Activated B cell treated with CpG ODN at 0.5 μM for 24 hours (primary cell): ENCODE results near the gene FBN2. TPM values are rescaled to one million over a fixed set of nuclear protein-coding genes. Genes with fewer than 3 reads are reported as not detected.

Experiments
- ATAC-seq: fragments of 200-7000 bp; cut with Tn5 transposase; one replicate; pipeline ENCODE4 v1.10.0; 2021; ENCODE audit warnings: low read depth, mild to moderate bottlenecking, moderate library complexity
- CTCF ChIA-PET: fragments of 350-600 bp; sonication (Branson Sonifier 250); formaldehyde crosslinking; loops from one replicate; lab custom pipeline; 2021; ENCODE audit warnings: antibody characterized with exemption; lab: Charles Lee
- POLR2A ChIA-PET: fragments of 350-600 bp; sonication (Branson Sonifier 250); formaldehyde crosslinking; loops from one replicate; lab custom pipeline; 2021; ENCODE audit warnings: antibody characterized with exemption; lab: Charles Lee
- DNase-seq: peaks from one replicate; pipeline ENCODE4 v3.0.0; 2022
- H3K27ac Mint-ChIP-seq: one replicate; pipeline ENCODE4 v1.8.0; 2020; ENCODE audit warnings: mixed read lengths
- H3K27me3 Mint-ChIP-seq: one replicate; pipeline ENCODE4 v1.8.0; 2021; ENCODE audit warnings: mixed read lengths
- H3K36me3 Mint-ChIP-seq: one replicate; pipeline ENCODE4 v1.8.0; 2021; ENCODE audit warnings: low read depth, mixed read lengths
- H3K4me1 Mint-ChIP-seq: one replicate; pipeline ENCODE4 v1.8.0; 2021; ENCODE audit warnings: mixed read lengths
- H3K4me3 Mint-ChIP-seq: one replicate; pipeline ENCODE4 v1.8.0; 2020; ENCODE audit warnings: mild to moderate bottlenecking, mixed read lengths
- H3K9me3 Mint-ChIP-seq: one replicate; pipeline ENCODE4 v1.8.0; 2020; ENCODE audit warnings: mixed read lengths
- CTCF ChIP-seq: fragments of 200-600 bp; IDR thresholded peaks from one replicate; pipeline ENCODE4 v1.8.0; 2022; ENCODE audit warnings: antibody characterized with exemption, mild to moderate bottlenecking
- intact Hi-C: fragments of 100-400 bp; cut with micrococcal nuclease; formaldehyde crosslinking; loops from one replicate; pipeline ENCODE4 v1.15.1; 2024
- total RNA-seq: library from RNA; stranded (reverse); gene quantifications from 2 replicates; pipeline ENCODE4 v1.2.3, GENCODE V29; 2022

The FBN2 gene
- total RNA-seq, 1 donor from 2014 or later = not detected

GRCh38 chr5:128434993-128435392 is 103.1 kb downstream of the FBN2 start:
- no peaks in the 10 kb centered on the region for H3K36me3 Mint-ChIP-seq
- H3K4me1 Mint-ChIP-seq = no peaks in the 10 kb centered on the region
- no peak overlapping the region for H3K27ac Mint-ChIP-seq
- H3K4me3 Mint-ChIP-seq = no peak overlapping the region
- CTCF ChIA-PET = no interaction called here
- DNase-seq (no peak), ATAC-seq (no peak)
- no peaks in the 10 kb centered on the region for H3K9me3 Mint-ChIP-seq
- H3K27me3 Mint-ChIP-seq = no peaks in the 10 kb centered on the region
- intact Hi-C loops = no loop called here
- TF ChIP-seq CTCF = no peak
- POLR2A ChIA-PET = no interaction called here

- Mint-ChIP-seq H3K4me3 (no peak overlapping the region), H3K9me3 (no peaks in the 10 kb centered on the region), H3K27ac (no peak overlapping the region), H3K4me1 (no peaks in the 10 kb centered on the region), H3K36me3 (no peaks in the 10 kb centered on the region), H3K27me3 (no peaks in the 10 kb centered on the region)
- intact Hi-C loops = no loop called here
- no peak for ATAC-seq
- TF ChIP-seq CTCF = no peak
- ChIA-PET POLR2A (no interaction called here), CTCF (no interaction called here)
- no peak for DNase-seq
These were observed 105.1 kb downstream of the FBN2 start for GRCh38 chr5:128432913-128433440.

DNA sequence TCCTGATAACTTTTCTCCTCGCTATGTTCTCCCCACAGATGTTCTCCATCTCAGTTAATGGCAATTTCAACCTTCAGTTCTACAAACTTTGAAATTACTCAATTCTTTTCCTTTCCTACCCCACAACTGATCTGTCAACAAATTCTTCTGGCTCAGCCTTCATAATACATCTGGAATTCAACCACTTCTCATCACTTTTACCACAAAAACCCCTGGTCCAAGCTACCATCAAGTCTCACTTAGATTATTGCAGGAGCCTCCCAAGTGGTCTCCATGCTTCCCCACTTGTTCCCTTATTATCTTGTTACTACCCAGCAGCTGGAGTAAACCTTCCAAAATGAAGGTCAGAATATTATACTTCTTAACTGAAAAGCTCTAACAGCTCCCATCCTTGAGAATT is 110.1 kb downstream of the FBN2 start:
- H3K27me3 Mint-ChIP-seq = no peaks in the 10 kb centered on the region
- H3K36me3 Mint-ChIP-seq = no peaks in the 10 kb centered on the region
- H3K9me3 Mint-ChIP-seq = no peaks in the 10 kb centered on the region
- no peak overlapping the region for H3K4me3 Mint-ChIP-seq
- ATAC-seq (no peak), DNase-seq (no peak)
- H3K27ac Mint-ChIP-seq = no peak overlapping the region
- TF ChIP-seq CTCF = no peak
- POLR2A ChIA-PET = no interaction called here
- H3K4me1 Mint-ChIP-seq = no peaks in the 10 kb centered on the region
- intact Hi-C loops = no loop called here
- CTCF ChIA-PET = no interaction called here

GRCh38 chr5:128426090-128426534 is 111.9 kb downstream of the FBN2 start:
- no peak overlapping the region for H3K27ac Mint-ChIP-seq
- no peaks in the 10 kb centered on the region for H3K9me3 Mint-ChIP-seq
- ATAC-seq = no peak
- intact Hi-C loops = no loop called here
- TF ChIP-seq CTCF = no peak
- ChIA-PET POLR2A (no interaction called here), CTCF (no interaction called here)
- no peak overlapping the region for H3K4me3 Mint-ChIP-seq
- no peaks in the 10 kb centered on the region for H3K36me3 Mint-ChIP-seq
- H3K27me3 Mint-ChIP-seq = no peaks in the 10 kb centered on the region
- DNase-seq = no peak
- no peaks in the 10 kb centered on the region for H3K4me1 Mint-ChIP-seq

- Mint-ChIP-seq H3K4me3 (no peak overlapping the region), H3K9me3 (no peaks in the 10 kb centered on the region), H3K4me1 (no peaks in the 10 kb centered on the region), H3K36me3 (no peaks in the 10 kb centered on the region), H3K27ac (no peak overlapping the region), H3K27me3 (no peaks in the 10 kb centered on the region)
- intact Hi-C loops = no loop called here
- ChIA-PET POLR2A (no interaction called here), CTCF (no interaction called here)
- no peak for ATAC-seq
- TF ChIP-seq CTCF = no peak
- DNase-seq = no peak
These were observed 113.4 kb downstream of the FBN2 start for GRCh38 chr5:128424646-128425045.
